ENCODE measurements around the gene STK32C. TPM values are rescaled to one million over a fixed set of nuclear protein-coding genes. Genes with fewer than 3 reads are reported as not detected.

Gene STK32C
- total and polyA plus RNA-seq, 2 donors (not counting 1 experiment from before 2014, with no cell fraction given), result 9.9 to 16.8 TPM

- intact Hi-C loops (cut with micrococcal nuclease), result no loop called here
- no peak overlapping the region for H3K27ac ChIP-seq (ENCODE audit: low read length in 2 of 2)
- H3K27ac Mint-ChIP-seq, result no peak overlapping the region
- H3K4me1 Mint-ChIP-seq, result peaks cover under 1% of the 10 kb centered on the region
- peaks cover 0 to 43% (median 24%) of the 10 kb centered on the region in 3 donors for H3K9me3 ChIP-seq (ENCODE audit: control extremely low read depth in 1 of 3, control insufficient read depth in 2 of 3, insufficient read depth in 1 of 3, low read length in 2 of 3)
- no peaks in the 10 kb centered on the region for H4K20me1 ChIP-seq (ENCODE audit: control insufficient read depth, insufficient read depth, low read length, poor library complexity, severe bottlenecking)
- TF ChIP-seq EZH2 (IDR thresholded peaks at IDR 0.05; ENCODE audit: borderline replicate concordance, insufficient read depth, low read depth, low read length, poor library complexity, severe bottlenecking) (no peak), CTCF (IDR thresholded peaks at IDR 0.05) (no peak)
- no peak overlapping the region for H2AFZ ChIP-seq (ENCODE audit: insufficient read depth, low read depth, low read length, poor library complexity, severe bottlenecking)
- no peak overlapping the region for H3K4me3 ChIP-seq (ENCODE audit: control extremely low read depth in 1 of 5, extremely low read depth in 1 of 5, insufficient read depth in 1 of 5, low read depth in 2 of 5, low read length in 4 of 5)
- no peak overlapping the region for H3K9ac ChIP-seq (ENCODE audit: low read length)
- H3K36me3 ChIP-seq (replicated peaks in 1 of 2; ENCODE audit: control extremely low read depth in 1 of 2, control insufficient read depth in 1 of 2, extremely low read depth in 1 of 2, insufficient read depth in 2 of 2, low read length in 1 of 2), result no peaks in the 10 kb centered on the region
- ATAC-seq (ENCODE audit: low read depth) (no peak), DNase-seq (no peak)
- ChIA-PET CTCF (interaction anchor here (0.7 kb wide), 1 partner anchor 8 kb away, joined by 3 read pairs; no protein-coding TSS in a partner anchor), POLR2A (interaction anchor here (0.6 kb wide), 1 partner anchor 207 kb away, joined by 3 read pairs; no protein-coding TSS in a partner anchor)
- WGBS (ENCODE audit: insufficient coverage), result no CpG with 5 or more reads among the region's 4 CpGs
- H3K9me3 Mint-ChIP-seq (ENCODE audit: insufficient read depth), result peaks cover 16% of the 10 kb centered on the region
- H3K4me1 ChIP-seq (ENCODE audit: control insufficient read depth in 2 of 2, insufficient read depth in 2 of 2, low read length in 2 of 2), result no peaks in the 10 kb centered on the region
- no peaks in the 10 kb centered on the region for H3K79me2 ChIP-seq (ENCODE audit: control insufficient read depth, insufficient read depth, low read length)
- no peak overlapping the region for H3K4me3 Mint-ChIP-seq
- H3K4me2 ChIP-seq (replicated peaks; ENCODE audit: low read depth, low read length, poor library complexity, severe bottlenecking), result no peak overlapping the region
- no peaks in the 10 kb centered on the region for H3K27me3 Mint-ChIP-seq
- no peaks in the 10 kb centered on the region for H3K27me3 ChIP-seq (replicated peaks in 1 of 4; ENCODE audit: control extremely low read depth in 1 of 4, control insufficient read depth in 3 of 4, insufficient read depth in 4 of 4, low read length in 3 of 4)
Observed at GRCh38 chr10:132213917-132214316, 93.8 kb downstream of the STK32C start.

GRCh38 chr10:132212816-132213215 is 94.9 kb downstream of the STK32C start:
- Mint-ChIP-seq H3K4me1 (peaks cover 5% of the 10 kb centered on the region), H3K9me3 (ENCODE audit: insufficient read depth) (peaks cover 16% of the 10 kb centered on the region), H3K27me3 (no peaks in the 10 kb centered on the region), H3K4me3 (no peak overlapping the region), H3K27ac (no peak overlapping the region)
- no peak overlapping the region for H2AFZ ChIP-seq (ENCODE audit: insufficient read depth, low read depth, low read length, poor library complexity, severe bottlenecking)
- ATAC-seq (ENCODE audit: low read depth) (no peak), DNase-seq (no peak)
- H3K27me3 ChIP-seq (replicated peaks in 1 of 4; ENCODE audit: control extremely low read depth in 1 of 4, control insufficient read depth in 3 of 4, insufficient read depth in 4 of 4, low read length in 3 of 4), result no peaks in the 10 kb centered on the region
- no peaks in the 10 kb centered on the region for H3K4me1 ChIP-seq (ENCODE audit: control insufficient read depth in 2 of 2, insufficient read depth in 2 of 2, low read length in 2 of 2)
- H4K20me1 ChIP-seq (ENCODE audit: control insufficient read depth, insufficient read depth, low read length, poor library complexity, severe bottlenecking), result no peaks in the 10 kb centered on the region
- intact Hi-C loops (cut with micrococcal nuclease), result no loop called here
- H3K79me2 ChIP-seq (ENCODE audit: control insufficient read depth, insufficient read depth, low read length), result no peaks in the 10 kb centered on the region
- TF ChIP-seq CTCF (IDR thresholded peaks at IDR 0.05) (no peak), EZH2 (IDR thresholded peaks at IDR 0.05; ENCODE audit: borderline replicate concordance, insufficient read depth, low read depth, low read length, poor library complexity, severe bottlenecking) (no peak)
- H3K9ac ChIP-seq (ENCODE audit: low read length), result no peak overlapping the region
- peaks cover 0 to 36% (median 24%) of the 10 kb centered on the region in 3 donors for H3K9me3 ChIP-seq (ENCODE audit: control extremely low read depth in 1 of 3, control insufficient read depth in 2 of 3, insufficient read depth in 1 of 3, low read length in 2 of 3)
- no peaks in the 10 kb centered on the region for H3K36me3 ChIP-seq (replicated peaks in 1 of 2; ENCODE audit: control extremely low read depth in 1 of 2, control insufficient read depth in 1 of 2, extremely low read depth in 1 of 2, insufficient read depth in 2 of 2, low read length in 1 of 2)
- no peak overlapping the region for H3K27ac ChIP-seq (ENCODE audit: low read length in 2 of 2)
- ChIA-PET POLR2A (no interaction called here), CTCF (no interaction called here)
- WGBS (ENCODE audit: insufficient coverage), result 88% methylated on average over 9 of the region's 9 CpGs
- H3K4me3 ChIP-seq (ENCODE audit: control extremely low read depth in 1 of 5, extremely low read depth in 1 of 5, insufficient read depth in 1 of 5, low read depth in 2 of 5, low read length in 4 of 5), result no peak overlapping the region
- H3K4me2 ChIP-seq (replicated peaks; ENCODE audit: low read depth, low read length, poor library complexity, severe bottlenecking), result no peak overlapping the region

Measured in B cell (primary cell).